KMS-11 (cell line): ENCODE measurements around the gene IL3.

Experiments used
- H2AFZ ChIP-seq: fragments of 200-600 bp; sonication (generic); 2 replicates; pipeline ENCODE4 v1.6.1; 2016; ENCODE audit warnings: antibody characterized with exemption, mixed run types, low read depth
- H3K27ac ChIP-seq: fragments of 200-600 bp; sonication (generic); 2 replicates; pipeline ENCODE4 v1.6.1; 2016; ENCODE audit warnings: mild to moderate bottlenecking, mixed run types
- H3K27me3 ChIP-seq: fragments of 200-600 bp; sonication (generic); 2 replicates; pipeline ENCODE4 v1.6.1; 2017; ENCODE audit warnings: mild to moderate bottlenecking, low read depth, mixed run types, moderate library complexity; ENCODE audit not compliant: insufficient read depth
- H3K36me3 ChIP-seq: fragments of 200-600 bp; sonication (generic); 2 replicates; pipeline ENCODE4 v1.6.1; 2017; ENCODE audit warnings: mild to moderate bottlenecking, mixed run types; ENCODE audit not compliant: insufficient read depth
- H3K4me1 ChIP-seq: fragments of 200-600 bp; sonication (generic); 2 replicates; pipeline ENCODE4 v1.6.1; 2016; ENCODE audit warnings: mild to moderate bottlenecking, low read depth, mixed run types; ENCODE audit not compliant: poor library complexity, severe bottlenecking
- H3K4me2 ChIP-seq: fragments of 200-600 bp; sonication (generic); 2 replicates; pipeline ENCODE4 v1.7.0; 2016; ENCODE audit warnings: mild to moderate bottlenecking, mixed run types
- H3K4me3 ChIP-seq: fragments of 200-600 bp; sonication (generic); IDR thresholded peaks from 2 replicates; pipeline ENCODE4 v1.6.1; 2017; ENCODE audit warnings: low read depth, low read length, mixed read lengths; ENCODE audit not compliant: insufficient read depth
- H3K79me2 ChIP-seq: fragments of 200-600 bp; sonication (generic); 2 replicates; pipeline ENCODE4 v1.6.1; 2016; ENCODE audit warnings: low read depth, mixed run types; ENCODE audit not compliant: insufficient read depth
- H3K9ac ChIP-seq: fragments of 200-600 bp; sonication (generic); 2 replicates; pipeline ENCODE4 v1.6.1; 2016; ENCODE audit warnings: mild to moderate bottlenecking, mixed run types
- H4K20me1 ChIP-seq: fragments of 200-600 bp; sonication (generic); 2 replicates; pipeline ENCODE4 v1.6.1; 2016; ENCODE audit warnings: mild to moderate bottlenecking, mixed run types; ENCODE audit not compliant: insufficient read depth
- CTCF ChIP-seq: fragments of 200-600 bp; sonication (generic); conservative IDR thresholded peaks from 2 replicates; pipeline ENCODE4 v1.6.1; 2017; ENCODE audit warnings: low read depth, mild to moderate bottlenecking, antibody characterized with exemption, low read length, moderate library complexity, mixed read lengths

Gene IL3

DNA sequence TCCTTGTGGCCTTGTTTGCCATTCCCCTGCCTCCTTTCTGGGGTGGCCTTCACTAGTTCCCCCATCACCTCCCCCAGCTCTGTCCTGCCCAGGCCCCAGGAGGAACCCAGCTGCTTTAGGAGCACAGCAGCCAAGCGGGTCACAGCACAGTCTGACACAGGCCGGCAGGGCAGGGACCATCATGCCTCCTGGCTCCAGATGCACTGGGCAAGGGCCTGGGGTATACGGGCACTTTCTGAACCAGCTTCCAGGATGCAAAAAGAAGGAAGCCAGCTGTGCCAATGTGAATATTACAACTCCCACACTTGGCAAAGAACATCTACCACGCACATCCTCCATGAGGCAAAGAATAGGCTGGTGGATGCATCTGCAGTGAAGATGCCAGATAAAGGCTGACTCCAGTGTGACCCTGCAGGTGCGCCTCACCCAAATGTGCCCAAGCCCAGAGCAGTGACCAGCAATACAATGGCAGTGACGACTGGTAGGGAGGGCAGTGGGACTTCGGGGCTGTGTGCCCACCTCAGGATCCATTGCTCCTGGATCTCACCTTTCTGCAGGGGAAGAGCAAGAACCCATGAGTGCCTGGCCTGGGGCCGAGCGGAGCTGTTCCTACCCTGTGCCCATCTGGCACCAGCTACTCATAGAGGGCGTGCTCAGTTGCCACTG lies 6.3 kb upstream of the IL3 start:
- Histone ChIP-seq H3K27me3 (no peaks in the 10 kb centered on the region), H4K20me1 (no peaks in the 10 kb centered on the region), H3K27ac (no peak overlapping the region), H2AFZ (no peak overlapping the region), H3K4me3 (no peak overlapping the region), H3K4me1 (no peaks in the 10 kb centered on the region), H3K4me2 (no peak overlapping the region), H3K9ac (no peak overlapping the region), H3K79me2 (no peaks in the 10 kb centered on the region), H3K36me3 (no peaks in the 10 kb centered on the region)
- TF ChIP-seq CTCF: no peak

GRCh38 chr5:132054697-132055440 lies 5.6 kb upstream of the IL3 start:
- Histone ChIP-seq H4K20me1 (no peaks in the 10 kb centered on the region), H3K4me1 (no peaks in the 10 kb centered on the region), H3K9ac (no peak overlapping the region), H3K4me2 (no peak overlapping the region), H3K27me3 (no peaks in the 10 kb centered on the region), H3K36me3 (no peaks in the 10 kb centered on the region), H3K27ac (no peak overlapping the region), H3K4me3 (no peak overlapping the region), H2AFZ (no peak overlapping the region), H3K79me2 (no peaks in the 10 kb centered on the region)
- TF ChIP-seq CTCF: no peak

- no peak overlapping the region for H2AFZ ChIP-seq
These were observed 5.0 kb upstream of the IL3 start for GRCh38 chr5:132055441-132055807.

GRCh38 chr5:132055808-132056609 lies 4.4 kb upstream of the IL3 start:
- no peak overlapping the region for H3K4me2 ChIP-seq
- no peak overlapping the region for H3K27ac ChIP-seq
- no peak overlapping the region for H3K4me3 ChIP-seq
- H2AFZ ChIP-seq: no peak overlapping the region
- no peaks in the 10 kb centered on the region for H3K79me2 ChIP-seq
- no peaks in the 10 kb centered on the region for H3K36me3 ChIP-seq
- TF ChIP-seq CTCF: no peak
- H4K20me1 ChIP-seq: no peaks in the 10 kb centered on the region
- H3K4me1 ChIP-seq: no peaks in the 10 kb centered on the region
- H3K27me3 ChIP-seq: no peaks in the 10 kb centered on the region
- H3K9ac ChIP-seq: no peak overlapping the region

More at GRCh38 chr5:132055441-132055807, 5.0 kb upstream of the IL3 start:
- TF ChIP-seq CTCF: no peak
- no peak overlapping the region for H3K4me2 ChIP-seq
- no peak overlapping the region for H3K27ac ChIP-seq
- no peak overlapping the region for H3K9ac ChIP-seq
- no peak overlapping the region for H3K4me3 ChIP-seq
- H3K79me2 ChIP-seq: no peaks in the 10 kb centered on the region
- H3K4me1 ChIP-seq: no peaks in the 10 kb centered on the region
- no peaks in the 10 kb centered on the region for H3K27me3 ChIP-seq
- H4K20me1 ChIP-seq: no peaks in the 10 kb centered on the region
- H3K36me3 ChIP-seq: no peaks in the 10 kb centered on the region
